Prostate gland (tissue), 2 donors: ENCODE data around the gene RNF213. TPM values are rescaled to one million over a fixed set of nuclear protein-coding genes. Genes with fewer than 3 reads are reported as not detected.

Experiments used
- DNase-seq: peaks from one replicate; pipeline ENCODE4 v3.0.0-alpha.2; 2019; ENCODE audit warnings: low spot score
- H3K27ac ChIP-seq, 2 donors: fragments of 200-600 bp; sonication (generic); 2 replicates each; pipeline ENCODE4 v1.5.1; 2017 to 2019
- H3K27me3 ChIP-seq: fragments of 200-600 bp; sonication (generic); replicated peaks from 2 replicates; pipeline ENCODE4 v1.5.1; 2019; ENCODE audit not compliant: insufficient read depth
- H3K36me3 ChIP-seq, 2 donors: fragments of 200-600 bp; sonication (generic); 1 replicate in 1 of 2; 2 replicates in 1 of 2; pipeline versions ENCODE4 v1.5.1 to v1.8.1; 2017 to 2019
- H3K4me1 ChIP-seq: fragments of 200-600 bp; sonication (generic); replicated peaks from 2 replicates; pipeline ENCODE4 v1.5.1; 2019
- H3K4me3 ChIP-seq, 2 donors: fragments of 200-600 bp; sonication (generic); 2 replicates each; pipeline ENCODE4 v1.5.1; 2017 to 2019
- H3K9me3 ChIP-seq: fragments of 200-600 bp; sonication (generic); 2 replicates; pipeline ENCODE4 v1.5.1; 2017
- CTCF ChIP-seq, 4 experiments: fragments of 200-600 bp in 2 of 4; fragments of 450-650 bp in 2 of 4; sonication (generic) in 2 of 4; IDR thresholded peaks; 1 replicate in 3 of 4; 2 replicates in 1 of 4; pipeline ENCODE4 v1.5.1; 2016 to 2019; ENCODE audit warnings: antibody characterized with exemption in 4 of 4, mild to moderate bottlenecking in 2 of 4, moderate library complexity in 2 of 4
- POLR2A ChIP-seq: fragments of 450-650 bp; IDR thresholded peaks from one replicate; pipeline ENCODE4 v1.6.1; 2016; ENCODE audit warnings: antibody characterized with exemption, mild to moderate bottlenecking
- POLR2AphosphoS5 ChIP-seq: sonication (generic); formaldehyde crosslinking; IDR thresholded peaks from one replicate; pipeline ENCODE4 v1.6.1; 2017; ENCODE audit warnings: antibody characterized with exemption
- WGBS: methylation state at CpG from one replicate; pipeline ENCODE4 v1.1.5; 2018; 5-methylcytosine and 5-hydroxymethylcytosine counted together
- intact Hi-C: fragments of 100-400 bp; cut with DNase I; formaldehyde crosslinking; loops from one replicate; pipeline ENCODE4 v1.14.2; 2022
- total RNA-seq, 2 donors: library from RNA; depleted of rRNA; stranded (reverse); fragments of >200 nt; gene quantifications; one replicate each; pipeline ENCODE4 v1.1.0, GENCODE V29; 2016

The RNF213 gene
- total RNA-seq, 2 donors from 2014 or later: 57.7 to 112 TPM

- Histone ChIP-seq H3K27me3 (no peaks in the 10 kb centered on the region), H3K9me3 (no peaks in the 10 kb centered on the region), H3K4me1 (no peaks in the 10 kb centered on the region), H3K36me3 (peaks cover 13 to 14% of the 10 kb centered on the region in 2 donors), H3K27ac (no peak overlapping the region), H3K4me3 (no peak overlapping the region)
- no peak for DNase-seq
- intact Hi-C loops: no loop called here
- 84% methylated on average over 25 of the region's 25 CpGs for WGBS
- no peak for TF ChIP-seq POLR2A
- no peak for TF ChIP-seq POLR2AphosphoS5
- TF ChIP-seq CTCF (IDR thresholded peaks at IDR 0.05): no peak
Observed at GRCh38 chr17:80290156-80290555, 29.5 kb downstream of the RNF213 start.

- no peak overlapping the region for H3K27ac ChIP-seq
- no peak for DNase-seq
- no peaks in the 10 kb centered on the region for H3K4me1 ChIP-seq
- WGBS: 95% methylated on average over 6 of the region's 6 CpGs
- intact Hi-C loops: no loop called here
- TF ChIP-seq POLR2AphosphoS5: no peak
- TF ChIP-seq POLR2A: no peak
- no peak for TF ChIP-seq CTCF (IDR thresholded peaks at IDR 0.05)
- no peaks in the 10 kb centered on the region for H3K9me3 ChIP-seq
- peaks cover 13 to 24% of the 10 kb centered on the region in 2 donors for H3K36me3 ChIP-seq
- no peaks in the 10 kb centered on the region for H3K27me3 ChIP-seq
- no peak overlapping the region for H3K4me3 ChIP-seq
Observed at GRCh38 chr17:80291260-80291659, 30.6 kb downstream of the RNF213 start.

- Histone ChIP-seq H3K36me3 (peaks cover 13 to 29% of the 10 kb centered on the region in 2 donors), H3K27ac (no peak overlapping the region), H3K27me3 (no peaks in the 10 kb centered on the region), H3K4me1 (no peaks in the 10 kb centered on the region), H3K4me3 (no peak overlapping the region), H3K9me3 (no peaks in the 10 kb centered on the region)
- no peak for TF ChIP-seq POLR2AphosphoS5
- TF ChIP-seq POLR2A: no peak
- TF ChIP-seq CTCF (IDR thresholded peaks at IDR 0.05): no peak
- no peak for DNase-seq
- intact Hi-C loops: no loop called here
- WGBS: 96% methylated on average over 20 of the region's 20 CpGs
Observed at GRCh38 chr17:80291691-80292487, 31.2 kb downstream of the RNF213 start.

- Histone ChIP-seq H3K9me3 (no peaks in the 10 kb centered on the region), H3K27me3 (no peaks in the 10 kb centered on the region), H3K27ac (no peak overlapping the region), H3K4me3 (no peak overlapping the region), H3K4me1 (no peaks in the 10 kb centered on the region), H3K36me3 (peaks cover 13 to 29% of the 10 kb centered on the region in 2 donors)
- 94% methylated on average over 10 of the region's 10 CpGs for WGBS
- no peak for DNase-seq
- TF ChIP-seq POLR2AphosphoS5: no peak
- no peak for TF ChIP-seq POLR2A
- no peak for TF ChIP-seq CTCF (IDR thresholded peaks at IDR 0.05)
- intact Hi-C loops: no loop called here
Observed at GRCh38 chr17:80292521-80292971, 31.9 kb downstream of the RNF213 start.

GRCh38 chr17:80294210-80294609 lies 33.6 kb downstream of the RNF213 start:
- TF ChIP-seq CTCF (IDR thresholded peaks at IDR 0.05): no peak
- TF ChIP-seq POLR2A: no peak
- TF ChIP-seq POLR2AphosphoS5: no peak
- intact Hi-C loops: no loop called here
- Histone ChIP-seq H3K4me1 (no peaks in the 10 kb centered on the region), H3K36me3 (peaks cover 11 to 15% of the 10 kb centered on the region in 2 donors), H3K4me3 (no peak overlapping the region), H3K9me3 (no peaks in the 10 kb centered on the region), H3K27ac (no peak overlapping the region), H3K27me3 (no peaks in the 10 kb centered on the region)
- WGBS: 84% methylated on average over 7 of the region's 7 CpGs
- no peak for DNase-seq
